ENCODE measurements around the gene IRX1. TPM values are rescaled to one million over a fixed set of nuclear protein-coding genes. Genes with fewer than 3 reads are reported as not detected.

IRX1 gene
- total RNA-seq, 1 donor from 2014 or later: 2.4 TPM

DNA sequence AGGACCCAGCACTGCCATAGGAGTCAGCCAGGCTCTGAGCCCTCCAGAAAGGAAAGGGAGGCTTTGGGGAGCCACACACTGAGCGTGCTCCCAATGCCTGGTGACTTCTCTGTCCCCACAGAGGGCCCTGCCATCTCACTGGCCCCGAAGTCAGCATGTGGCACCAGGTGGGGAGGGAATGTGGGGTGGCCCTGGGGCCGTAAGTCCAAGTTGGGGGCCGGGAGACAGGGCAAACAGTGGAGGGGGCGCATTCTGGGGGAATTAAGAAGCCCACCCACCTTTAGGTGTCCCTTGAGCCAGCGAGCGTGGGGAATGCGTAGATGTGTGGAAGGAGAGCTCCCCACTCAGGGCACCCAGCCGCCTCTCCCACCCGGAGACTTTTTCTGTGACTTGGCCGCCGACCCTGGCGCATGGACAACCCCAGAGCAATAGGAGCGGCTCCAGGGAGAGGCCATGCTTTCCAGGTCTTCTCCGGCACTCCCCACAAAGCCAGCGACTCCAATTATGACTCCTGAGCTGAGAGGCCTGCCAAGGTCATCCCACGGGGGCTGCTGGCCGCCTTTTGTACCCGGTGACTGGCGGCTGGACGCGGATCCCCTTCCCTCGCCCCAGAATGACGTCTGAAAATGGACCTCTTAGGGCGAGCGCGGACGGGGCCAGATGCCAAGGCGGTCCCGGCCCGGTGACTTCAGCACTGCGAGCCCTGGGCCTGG, 9.8 kb downstream of the IRX1 start:
- H3K4me3 Mint-ChIP-seq (ENCODE audit: low read depth): no peak overlapping the region

DNA sequence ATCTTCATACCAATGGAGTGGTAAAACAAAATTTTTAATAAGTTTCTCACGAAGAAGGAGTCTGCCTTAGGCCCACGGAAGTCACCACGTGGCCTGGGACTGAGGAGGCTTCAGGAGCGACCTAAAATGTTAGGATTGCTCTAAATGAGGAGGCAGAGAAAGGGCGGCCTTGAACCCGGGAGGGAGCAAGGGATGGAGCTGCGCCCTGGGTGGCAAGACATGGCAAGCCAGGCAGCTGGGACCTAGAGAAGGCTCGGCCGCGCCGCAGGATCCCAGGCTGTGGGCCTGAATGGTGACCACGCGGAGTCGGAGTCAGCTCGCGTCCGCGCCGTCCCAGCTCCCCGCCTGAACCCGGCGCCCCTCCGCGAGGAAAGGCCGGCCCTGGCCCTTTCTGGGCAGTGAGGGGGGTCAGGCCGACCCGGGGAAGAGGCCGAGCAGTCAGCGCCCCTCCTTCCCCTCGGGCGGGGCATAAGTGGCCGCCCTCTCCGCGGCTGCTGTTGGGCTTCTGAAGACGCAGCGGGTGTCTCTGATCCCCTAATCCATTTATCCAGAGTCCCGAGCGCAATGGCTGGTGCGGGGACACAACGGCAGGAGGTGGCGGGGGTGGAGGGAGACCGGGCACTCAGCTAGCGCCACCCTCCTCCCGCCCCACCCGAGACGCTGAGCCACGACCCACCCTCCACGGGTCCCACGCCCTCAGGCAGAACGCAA, 10.6 kb downstream of the IRX1 start:
- H3K27me3 Mint-ChIP-seq: peaks cover 91% of the 10 kb centered on the region
- no peak overlapping the region for H3K4me3 Mint-ChIP-seq (ENCODE audit: low read depth)
- no peak for DNase-seq (ENCODE audit: low spot score, unreplicated experiment)

More for the DNA sequence above, 9.8 kb downstream of the IRX1 start:
- no peak for DNase-seq (ENCODE audit: low spot score, unreplicated experiment)
- Mint-ChIP-seq H3K4me1 (ENCODE audit: low read depth) (peaks cover 8% of the 10 kb centered on the region), H3K36me3 (ENCODE audit: insufficient read depth) (no peaks in the 10 kb centered on the region), H3K27me3 (peaks cover 95% of the 10 kb centered on the region), H3K9me3 (ENCODE audit: low read depth) (no peaks in the 10 kb centered on the region), H3K27ac (no peak overlapping the region)
- TF ChIP-seq, protein P1, sequence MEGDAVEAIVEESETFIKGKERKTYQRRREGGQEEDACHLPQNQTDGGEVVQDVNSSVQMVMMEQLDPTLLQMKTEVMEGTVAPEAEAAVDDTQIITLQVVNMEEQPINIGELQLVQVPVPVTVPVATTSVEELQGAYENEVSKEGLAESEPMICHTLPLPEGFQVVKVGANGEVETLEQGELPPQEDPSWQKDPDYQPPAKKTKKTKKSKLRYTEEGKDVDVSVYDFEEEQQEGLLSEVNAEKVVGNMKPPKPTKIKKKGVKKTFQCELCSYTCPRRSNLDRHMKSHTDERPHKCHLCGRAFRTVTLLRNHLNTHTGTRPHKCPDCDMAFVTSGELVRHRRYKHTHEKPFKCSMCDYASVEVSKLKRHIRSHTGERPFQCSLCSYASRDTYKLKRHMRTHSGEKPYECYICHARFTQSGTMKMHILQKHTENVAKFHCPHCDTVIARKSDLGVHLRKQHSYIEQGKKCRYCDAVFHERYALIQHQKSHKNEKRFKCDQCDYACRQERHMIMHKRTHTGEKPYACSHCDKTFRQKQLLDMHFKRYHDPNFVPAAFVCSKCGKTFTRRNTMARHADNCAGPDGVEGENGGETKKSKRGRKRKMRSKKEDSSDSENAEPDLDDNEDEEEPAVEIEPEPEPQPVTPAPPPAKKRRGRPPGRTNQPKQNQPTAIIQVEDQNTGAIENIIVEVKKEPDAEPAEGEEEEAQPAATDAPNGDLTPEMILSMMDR (IDR thresholded peaks at IDR 0.05; ENCODE audit: unreplicated experiment): no peak

DNA sequence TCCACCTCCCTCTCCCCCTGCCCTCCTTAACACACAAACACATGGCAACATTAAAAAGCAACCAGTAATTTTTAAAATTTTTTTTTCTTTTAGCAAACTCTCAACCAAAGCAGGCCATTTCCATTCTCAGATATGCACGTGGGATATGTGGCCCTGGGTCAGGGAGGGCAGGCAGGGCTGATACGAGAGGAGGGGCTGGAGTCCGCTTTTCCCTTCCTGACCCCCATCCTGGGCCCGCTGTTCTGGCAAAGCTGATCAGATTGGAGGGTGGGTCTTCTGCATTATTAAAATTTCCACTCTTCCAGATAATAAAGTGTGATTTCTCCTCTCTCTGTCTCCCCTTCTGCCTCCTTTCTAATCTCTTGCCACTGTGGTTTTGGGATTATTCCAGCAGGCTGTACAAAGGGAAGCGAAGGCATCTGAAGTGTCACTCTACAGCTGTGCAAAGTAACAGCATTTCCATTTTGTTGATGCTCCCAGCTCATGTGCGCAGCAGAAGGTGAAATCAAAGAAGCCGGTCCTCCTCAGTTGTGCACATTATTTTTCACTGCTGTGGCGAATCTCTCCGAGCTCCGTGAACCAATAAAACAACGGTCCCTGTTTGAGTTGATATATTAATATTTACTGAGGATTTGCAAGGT, 12.0 kb downstream of the IRX1 start:
- TF ChIP-seq, protein P1 (IDR thresholded peaks at IDR 0.05; ENCODE audit: unreplicated experiment): no peak
- Mint-ChIP-seq H3K4me3 (ENCODE audit: low read depth) (no peak overlapping the region), H3K27me3 (peaks cover 83% of the 10 kb centered on the region), H3K36me3 (ENCODE audit: insufficient read depth) (no peaks in the 10 kb centered on the region), H3K27ac (no peak overlapping the region), H3K4me1 (ENCODE audit: low read depth) (peaks cover 3% of the 10 kb centered on the region), H3K9me3 (ENCODE audit: low read depth) (no peaks in the 10 kb centered on the region)
- no peak for DNase-seq (ENCODE audit: low spot score, unreplicated experiment)

More for the DNA sequence above, 10.6 kb downstream of the IRX1 start:
- Mint-ChIP-seq H3K36me3 (ENCODE audit: insufficient read depth) (no peaks in the 10 kb centered on the region), H3K27ac (no peak overlapping the region), H3K9me3 (ENCODE audit: low read depth) (no peaks in the 10 kb centered on the region), H3K4me1 (ENCODE audit: low read depth) (peaks cover 7% of the 10 kb centered on the region)
- TF ChIP-seq, protein P1 (IDR thresholded peaks at IDR 0.05; ENCODE audit: unreplicated experiment): no peak

DNA sequence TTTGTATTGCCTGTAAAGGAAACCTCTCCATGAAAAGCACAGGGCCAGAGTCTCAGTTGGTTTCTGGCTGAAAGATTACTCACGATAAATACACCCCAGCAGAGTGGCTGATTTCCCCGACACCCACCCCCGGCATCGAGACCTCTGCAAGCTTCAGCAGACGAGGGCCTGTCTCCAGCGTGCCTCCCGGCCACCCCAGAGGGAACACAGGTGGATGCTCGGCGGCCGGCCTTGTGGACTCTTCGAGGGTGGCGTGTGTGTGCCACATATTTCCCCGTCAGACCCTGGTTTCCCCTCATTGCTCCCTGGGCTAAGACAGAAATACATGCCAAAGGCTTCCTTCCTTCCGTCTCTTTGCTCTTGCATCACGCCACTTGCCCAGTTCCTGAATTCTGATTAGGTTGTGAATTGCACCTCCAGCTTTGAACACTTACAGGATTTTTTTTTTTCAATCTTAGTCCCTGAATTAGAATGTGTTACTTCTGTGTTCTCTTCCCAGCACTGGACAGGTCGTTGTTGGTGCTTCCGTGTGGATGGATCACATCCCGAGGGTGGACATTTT, 13.6 kb downstream of the IRX1 start:
- Mint-ChIP-seq H3K36me3 (ENCODE audit: insufficient read depth) (no peaks in the 10 kb centered on the region), H3K27me3 (peaks cover 84% of the 10 kb centered on the region), H3K4me1 (ENCODE audit: low read depth) (peaks cover 3% of the 10 kb centered on the region), H3K4me3 (ENCODE audit: low read depth) (no peak overlapping the region), H3K27ac (no peak overlapping the region), H3K9me3 (ENCODE audit: low read depth) (no peaks in the 10 kb centered on the region)
- DNase-seq (ENCODE audit: low spot score, unreplicated experiment): no peak
- TF ChIP-seq, protein P1 (IDR thresholded peaks at IDR 0.05; ENCODE audit: unreplicated experiment): no peak

DNA sequence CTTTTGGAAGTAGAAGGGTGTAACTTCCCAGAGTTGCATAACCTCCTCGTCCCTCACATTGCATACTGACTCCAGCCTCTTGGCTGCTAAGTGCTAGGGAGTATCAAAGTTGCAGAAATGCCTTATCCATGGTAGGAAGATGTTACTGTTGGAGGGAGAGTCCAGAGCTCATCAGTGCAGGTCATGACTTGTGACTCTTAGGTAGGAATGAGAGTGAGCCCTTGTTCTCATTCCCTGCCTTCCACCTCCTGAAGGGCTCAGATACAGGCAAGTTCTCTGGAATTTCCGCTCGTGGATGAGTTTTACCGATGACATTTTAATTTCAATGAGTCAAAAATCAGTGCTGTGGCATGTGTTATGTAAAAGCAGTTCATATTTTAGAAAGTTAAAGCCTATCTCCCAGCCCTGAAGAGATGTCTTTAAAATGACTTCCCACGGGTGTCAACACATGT, 17.0 kb downstream of the IRX1 start:
- Mint-ChIP-seq H3K36me3 (ENCODE audit: insufficient read depth) (no peaks in the 10 kb centered on the region), H3K27me3 (peaks cover 75% of the 10 kb centered on the region), H3K9me3 (ENCODE audit: low read depth) (no peaks in the 10 kb centered on the region), H3K27ac (no peak overlapping the region), H3K4me1 (ENCODE audit: low read depth) (no peaks in the 10 kb centered on the region), H3K4me3 (ENCODE audit: low read depth) (no peak overlapping the region)
- DNase-seq (ENCODE audit: low spot score, unreplicated experiment): no peak
- TF ChIP-seq, protein P1 (IDR thresholded peaks at IDR 0.05; ENCODE audit: unreplicated experiment): no peak
